Panc1 (cell line): ENCODE measurements around the gene SPINK1. TPM values are rescaled to one million over a fixed set of nuclear protein-coding genes. Genes with fewer than 3 reads are reported as not detected.

Experiments used
- ATAC-seq: fragments of 200-7000 bp; cut with Tn5 transposase; 2 replicates; pipeline ENCODE4 v1.9.1; 2020; ENCODE audit warnings: mild to moderate bottlenecking, moderate library complexity
- BruUV-seq: library from RNA; stranded (reverse); fragments of 400-500 nt; replicated peaks from 2 replicates; lab custom pipeline; 2021; lab: Mats Ljungman, UMichigan
- CTCF ChIA-PET: fragments of 300-600 bp; sonication (Branson Sonifier 250); formaldehyde crosslinking; loops from one replicate; lab custom pipeline; 2022; ENCODE audit warnings: antibody characterized with exemption; lab: Charles Lee
- POLR2A ChIA-PET: fragments of 300-600 bp; sonication (Branson Sonifier 250); formaldehyde crosslinking; loops from one replicate; lab custom pipeline; 2022; ENCODE audit warnings: antibody characterized with exemption; lab: Charles Lee
- DNase-seq: peaks from one replicate; pipeline ENCODE4 v3.0.0-alpha.2; 2010; ENCODE audit warnings: low read depth, low spot score
- H3K27ac ChIP-seq: 2 replicates; pipeline ENCODE4 v1.5.1; 2011; ENCODE audit warnings: mild to moderate bottlenecking, low read length, inconsistent platforms
- H3K27me3 ChIP-seq: fragments of 200-500 bp; sonication (Bioruptor generic); 2 replicates; pipeline ENCODE4 v1.6.0; 2014; ENCODE audit warnings: low read length, inconsistent platforms; ENCODE audit not compliant: control insufficient read depth, insufficient read depth
- H3K36me3 ChIP-seq: fragments of 200-500 bp; sonication (Bioruptor generic); 2 replicates; pipeline ENCODE4 v1.5.1; 2014; ENCODE audit warnings: inconsistent platforms, mild to moderate bottlenecking, low read length, moderate library complexity; ENCODE audit not compliant: control insufficient read depth, insufficient read depth
- H3K4me1 ChIP-seq: 2 replicates; pipeline ENCODE4 v1.5.1; 2011; ENCODE audit warnings: inconsistent platforms, mild to moderate bottlenecking, low read length, moderate library complexity; ENCODE audit not compliant: control insufficient read depth, insufficient read depth
- H3K4me3 ChIP-seq, 2 experiments: 2 replicates each; pipeline ENCODE4 v1.5.1; 2011 to 2012; ENCODE audit warnings: low read depth in 2 of 2, low read length in 2 of 2, mild to moderate bottlenecking in 2 of 2, inconsistent platforms in 1 of 2, moderate library complexity in 1 of 2
- H3K9me3 ChIP-seq: fragments of 200-500 bp; sonication (Bioruptor generic); 2 replicates; pipeline ENCODE4 v1.5.1; 2014; ENCODE audit warnings: low read depth, mild to moderate bottlenecking, inconsistent platforms, low read length, moderate library complexity; ENCODE audit not compliant: control insufficient read depth, insufficient read depth
- POLR2AphosphoS5 ChIP-seq: IDR thresholded peaks from 2 replicates; pipeline ENCODE4 v1.6.1; 2012; ENCODE audit warnings: mild to moderate bottlenecking, low read depth, low read length, moderate library complexity
- SIN3A ChIP-seq: IDR thresholded peaks from 2 replicates; pipeline ENCODE4 v1.6.1; 2012; ENCODE audit warnings: low read depth, mild to moderate bottlenecking, low read length, moderate library complexity, borderline replicate concordance; ENCODE audit not compliant: insufficient read depth
- TCF7L2 ChIP-seq: IDR thresholded peaks from 2 replicates; pipeline ENCODE4 v1.6.1; 2011; ENCODE audit warnings: mild to moderate bottlenecking, low read depth, low read length, inconsistent platforms
- in situ Hi-C: cut with HindIII; loops from 2 replicates; pipeline ENCODE4 v1.10.0; 2016; ENCODE audit warnings: low sequenced_read_pairs, low pct_unique_long_range_greater_than_20kb
- intact Hi-C: fragments of 100-400 bp; cut with micrococcal nuclease; formaldehyde crosslinking; loops from one replicate; pipeline ENCODE4 v1.10.0; 2022; ENCODE audit not compliant: unreplicated experiment
- total RNA-seq: library from RNA; stranded (reverse); gene quantifications from one replicate; pipeline ENCODE4 v1.2.1, GENCODE V29; 2021; ENCODE audit not compliant: unreplicated experiment
- TF ChIP-seq, protein P1 (sequence below), 2 experiments: IDR thresholded peaks; 2 replicates each; pipeline ENCODE4 v1.6.1; 2011 to 2012; ENCODE audit warnings: low read depth in 2 of 2, control low read depth in 1 of 2, low read length in 1 of 2, mild to moderate bottlenecking in 1 of 2, moderate library complexity in 1 of 2; ENCODE audit not compliant: insufficient read depth in 1 of 2
- TF ChIP-seq, protein P2 (sequence below): fragments of 450-650 bp; IDR thresholded peaks from 2 replicates; pipeline ENCODE4 v1.5.1; 2017; ENCODE audit warnings: mild to moderate bottlenecking

SPINK1 gene
- total RNA-seq, 1 experiment from 2014 or later = 3.0 TPM

DNA sequence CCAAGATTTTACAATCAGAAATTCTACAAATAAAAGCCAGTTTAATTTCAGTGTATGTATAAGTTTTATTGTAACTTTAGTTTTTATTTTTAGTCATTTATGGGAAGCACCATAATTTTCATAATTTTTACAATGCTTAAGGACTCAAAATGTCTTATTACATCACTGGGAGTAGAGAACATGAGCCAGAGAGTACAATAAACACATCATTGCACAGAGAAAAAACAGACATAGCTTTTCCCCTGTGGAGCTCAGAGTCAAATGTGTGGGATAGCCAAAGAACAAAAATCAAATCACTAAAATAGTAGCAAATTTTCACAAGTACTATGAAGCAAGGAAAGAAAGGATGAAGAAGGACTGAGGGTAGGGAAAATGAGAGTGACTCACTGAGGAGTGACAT is 43.4 kb downstream of the SPINK1 start:
- in situ Hi-C loops = no loop called here
- POLR2A ChIA-PET = no interaction called here

DNA sequence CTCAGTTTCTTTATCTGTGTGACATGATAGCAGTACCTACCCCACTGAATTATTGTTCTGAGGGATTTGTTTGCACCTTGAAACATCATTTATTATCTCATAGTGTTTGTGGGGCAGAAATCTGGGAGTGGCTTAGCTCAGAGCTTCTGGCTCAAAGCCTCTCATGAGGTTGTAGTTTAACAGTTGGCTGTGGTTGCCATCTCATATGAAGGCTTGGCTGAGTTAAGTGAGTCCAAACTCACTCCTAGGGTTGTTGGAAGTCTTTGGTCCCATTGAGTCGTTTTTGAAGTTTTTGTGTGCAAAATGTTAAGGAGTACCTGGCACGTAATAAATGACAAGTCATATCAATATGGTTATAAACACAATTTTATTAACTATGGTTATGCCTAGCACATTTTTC is 45.3 kb downstream of the SPINK1 start:
- Histone ChIP-seq H3K4me3 (no peak overlapping the region), H3K27me3 (no peaks in the 10 kb centered on the region), H3K9me3 (no peaks in the 10 kb centered on the region), H3K4me1 (no peaks in the 10 kb centered on the region), H3K27ac (no peak overlapping the region), H3K36me3 (no peaks in the 10 kb centered on the region)
- CTCF ChIA-PET = no interaction called here
- in situ Hi-C loops (no loop called here), intact Hi-C loops (no loop called here)
- TF ChIP-seq, protein P1, sequence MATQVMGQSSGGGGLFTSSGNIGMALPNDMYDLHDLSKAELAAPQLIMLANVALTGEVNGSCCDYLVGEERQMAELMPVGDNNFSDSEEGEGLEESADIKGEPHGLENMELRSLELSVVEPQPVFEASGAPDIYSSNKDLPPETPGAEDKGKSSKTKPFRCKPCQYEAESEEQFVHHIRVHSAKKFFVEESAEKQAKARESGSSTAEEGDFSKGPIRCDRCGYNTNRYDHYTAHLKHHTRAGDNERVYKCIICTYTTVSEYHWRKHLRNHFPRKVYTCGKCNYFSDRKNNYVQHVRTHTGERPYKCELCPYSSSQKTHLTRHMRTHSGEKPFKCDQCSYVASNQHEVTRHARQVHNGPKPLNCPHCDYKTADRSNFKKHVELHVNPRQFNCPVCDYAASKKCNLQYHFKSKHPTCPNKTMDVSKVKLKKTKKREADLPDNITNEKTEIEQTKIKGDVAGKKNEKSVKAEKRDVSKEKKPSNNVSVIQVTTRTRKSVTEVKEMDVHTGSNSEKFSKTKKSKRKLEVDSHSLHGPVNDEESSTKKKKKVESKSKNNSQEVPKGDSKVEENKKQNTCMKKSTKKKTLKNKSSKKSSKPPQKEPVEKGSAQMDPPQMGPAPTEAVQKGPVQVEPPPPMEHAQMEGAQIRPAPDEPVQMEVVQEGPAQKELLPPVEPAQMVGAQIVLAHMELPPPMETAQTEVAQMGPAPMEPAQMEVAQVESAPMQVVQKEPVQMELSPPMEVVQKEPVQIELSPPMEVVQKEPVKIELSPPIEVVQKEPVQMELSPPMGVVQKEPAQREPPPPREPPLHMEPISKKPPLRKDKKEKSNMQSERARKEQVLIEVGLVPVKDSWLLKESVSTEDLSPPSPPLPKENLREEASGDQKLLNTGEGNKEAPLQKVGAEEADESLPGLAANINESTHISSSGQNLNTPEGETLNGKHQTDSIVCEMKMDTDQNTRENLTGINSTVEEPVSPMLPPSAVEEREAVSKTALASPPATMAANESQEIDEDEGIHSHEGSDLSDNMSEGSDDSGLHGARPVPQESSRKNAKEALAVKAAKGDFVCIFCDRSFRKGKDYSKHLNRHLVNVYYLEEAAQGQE (IDR thresholded peaks at IDR 0.05; ENCODE audit: insufficient read depth in 1 of 2, low read depth in 2 of 2, low read length in 1 of 2) = no peak
- TF ChIP-seq TCF7L2 (no peak), SIN3A (no peak), POLR2AphosphoS5 (no peak)
- TF ChIP-seq, protein P2, sequence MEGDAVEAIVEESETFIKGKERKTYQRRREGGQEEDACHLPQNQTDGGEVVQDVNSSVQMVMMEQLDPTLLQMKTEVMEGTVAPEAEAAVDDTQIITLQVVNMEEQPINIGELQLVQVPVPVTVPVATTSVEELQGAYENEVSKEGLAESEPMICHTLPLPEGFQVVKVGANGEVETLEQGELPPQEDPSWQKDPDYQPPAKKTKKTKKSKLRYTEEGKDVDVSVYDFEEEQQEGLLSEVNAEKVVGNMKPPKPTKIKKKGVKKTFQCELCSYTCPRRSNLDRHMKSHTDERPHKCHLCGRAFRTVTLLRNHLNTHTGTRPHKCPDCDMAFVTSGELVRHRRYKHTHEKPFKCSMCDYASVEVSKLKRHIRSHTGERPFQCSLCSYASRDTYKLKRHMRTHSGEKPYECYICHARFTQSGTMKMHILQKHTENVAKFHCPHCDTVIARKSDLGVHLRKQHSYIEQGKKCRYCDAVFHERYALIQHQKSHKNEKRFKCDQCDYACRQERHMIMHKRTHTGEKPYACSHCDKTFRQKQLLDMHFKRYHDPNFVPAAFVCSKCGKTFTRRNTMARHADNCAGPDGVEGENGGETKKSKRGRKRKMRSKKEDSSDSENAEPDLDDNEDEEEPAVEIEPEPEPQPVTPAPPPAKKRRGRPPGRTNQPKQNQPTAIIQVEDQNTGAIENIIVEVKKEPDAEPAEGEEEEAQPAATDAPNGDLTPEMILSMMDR = no peak
- ATAC-seq = no peak
- BruUV-seq = no TSS peak
- no peak for DNase-seq
- POLR2A ChIA-PET = no interaction called here

More for the DNA sequence above, 43.4 kb downstream of the SPINK1 start:
- no peaks in the 10 kb centered on the region for H3K36me3 ChIP-seq
- BruUV-seq = no TSS peak
- CTCF ChIA-PET = no interaction called here
- no peak for ATAC-seq
- TF ChIP-seq, protein P2 = no peak
- TF ChIP-seq POLR2AphosphoS5 (no peak), SIN3A (no peak), TCF7L2 (no peak)
- TF ChIP-seq, protein P1 (IDR thresholded peaks at IDR 0.05; ENCODE audit: insufficient read depth in 1 of 2, low read depth in 2 of 2, low read length in 1 of 2) = no peak
- DNase-seq = no peak
- intact Hi-C loops = no loop called here
- H3K4me3 ChIP-seq = no peak overlapping the region
- H3K4me1 ChIP-seq = no peaks in the 10 kb centered on the region
- no peaks in the 10 kb centered on the region for H3K27me3 ChIP-seq
- no peaks in the 10 kb centered on the region for H3K9me3 ChIP-seq
- no peak overlapping the region for H3K27ac ChIP-seq
